Measurements from ENCODE around the gene CD69. TPM values are rescaled to one million over a fixed set of nuclear protein-coding genes. Genes with fewer than 3 reads are reported as not detected.
"Not testable (repeated sequence)": the region's sequence is repeated elsewhere in the genome, so short reads cannot be mapped to it uniquely, and the experiment has no call there.

The CD69 gene
- total and polyA plus RNA-seq, 2 donors (not counting 3 experiments of a cell fraction or from before 2014, with no cell fraction given): 0.49 to 4.4 TPM

GRCh38 chr12:9706086-9706685 lies 54.5 kb downstream of the CD69 start:
- CTCF ChIA-PET: interaction anchor here (1.0 to 1.7 kb wide), 5 partner anchors 9 to 70 kb away, joined by 3 to 5 read pairs (median 5); no protein-coding TSS in a partner anchor
- Histone ChIP-seq H3K36me3 (ENCODE audit: control insufficient read depth in 2 of 2, extremely low read depth in 1 of 2, insufficient read depth in 2 of 2, low read length in 2 of 2) (no peaks in the 10 kb centered on the region), H3K9me3 (replicated peaks; ENCODE audit: control insufficient read depth, insufficient read depth, low read length) (no peaks in the 10 kb centered on the region), H2AFZ (ENCODE audit: low read depth, low read length) (no peak overlapping the region), H3K79me2 (ENCODE audit: control insufficient read depth, insufficient read depth, low read length) (no peaks in the 10 kb centered on the region), H3K9ac (replicated peaks; ENCODE audit: extremely low read depth, insufficient read depth, low read length) (no peak overlapping the region), H3K4me3 (replicated peaks in 1 of 3; ENCODE audit: insufficient read depth in 1 of 3, low read depth in 1 of 3, low read length in 3 of 3) (no peak overlapping the region), H3K4me1 (ENCODE audit: control insufficient read depth, extremely low read depth, insufficient read depth, low read length) (no peaks in the 10 kb centered on the region), H3K27me3 (ENCODE audit: control insufficient read depth in 2 of 2, insufficient read depth in 2 of 2, low read length in 2 of 2) (no peaks in the 10 kb centered on the region), H3K4me2 (ENCODE audit: insufficient read depth, low read length) (no peak overlapping the region), H4K20me1 (replicated peaks; ENCODE audit: control insufficient read depth, extremely low read depth, insufficient read depth, low read length) (no peaks in the 10 kb centered on the region), H3K9me1 (replicated peaks; ENCODE audit: control insufficient read depth, extremely low read depth, insufficient read depth, low read length) (no peaks in the 10 kb centered on the region), H3K27ac (ENCODE audit: insufficient read depth, low read depth, low read length) (no peak overlapping the region)
- POLR2A ChIA-PET: no interaction called here
- TF ChIP-seq EZH2 (IDR thresholded peaks at IDR 0.05; ENCODE audit: borderline replicate concordance, low read depth, low read length, severe bottlenecking): no peak
- TF ChIP-seq, protein P1, sequence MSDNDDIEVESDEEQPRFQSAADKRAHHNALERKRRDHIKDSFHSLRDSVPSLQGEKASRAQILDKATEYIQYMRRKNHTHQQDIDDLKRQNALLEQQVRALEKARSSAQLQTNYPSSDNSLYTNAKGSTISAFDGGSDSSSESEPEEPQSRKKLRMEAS (IDR thresholded peaks at IDR 0.05; ENCODE audit: insufficient read depth, insufficient read length): no peak
- TF ChIP-seq MYC (IDR thresholded peaks at IDR 0.05; ENCODE audit: low read depth, low read length): no peak
- TF ChIP-seq POLR2AphosphoS5 (IDR thresholded peaks at IDR 0.05; ENCODE audit: insufficient read depth, low read depth, low read length): no peak
- TF ChIP-seq GATA2 (IDR thresholded peaks at IDR 0.05; ENCODE audit: insufficient read depth, insufficient read length, low read depth, low read length): no peak
- TF ChIP-seq CTCF (IDR thresholded peaks at IDR 0.05; ENCODE audit: extremely low read depth in 1 of 2, insufficient read depth in 1 of 2, low read depth in 1 of 2, low read length in 2 of 2): no peak
- TF ChIP-seq FOS (IDR thresholded peaks at IDR 0.05; ENCODE audit: borderline replicate concordance, insufficient read depth, low read length): no peak
- TF ChIP-seq POLR2A (IDR thresholded peaks at IDR 0.05; ENCODE audit: low read depth, low read length): no peak
- TF ChIP-seq JUN (IDR thresholded peaks at IDR 0.05; ENCODE audit: borderline replicate concordance, insufficient read depth, insufficient read length, low read depth): no peak
- BruUV-seq (replicated peaks): no TSS peak
- intact Hi-C loops (cut with micrococcal nuclease): loop anchor here (5.0 kb wide), 1 partner anchor 329 kb away; no protein-coding TSS in a partner anchor
- DNase-seq (ENCODE audit: low read depth, low spot score): no peak
- dilution Hi-C loops (cut with MboI; ENCODE audit: extremely low pct_ligation_motif_present, low sequenced_read_pairs): no loop called here
- FAIRE-seq: peak; percentile 53

- DNase-seq (ENCODE audit: low read depth, low spot score); intact Hi-C loops (cut with micrococcal nuclease); H3K27ac ChIP-seq (ENCODE audit: insufficient read depth, low read depth, low read length); H3K9ac ChIP-seq (replicated peaks; ENCODE audit: extremely low read depth, insufficient read depth, low read length); CTCF ChIA-PET; BruUV-seq (replicated peaks); H3K36me3 ChIP-seq (ENCODE audit: control insufficient read depth in 2 of 2, extremely low read depth in 1 of 2, insufficient read depth in 2 of 2, low read length in 2 of 2); H4K20me1 ChIP-seq (replicated peaks; ENCODE audit: control insufficient read depth, extremely low read depth, insufficient read depth, low read length); H2AFZ ChIP-seq (ENCODE audit: low read depth, low read length); H3K9me1 ChIP-seq (replicated peaks; ENCODE audit: control insufficient read depth, extremely low read depth, insufficient read depth, low read length); POLR2A ChIA-PET; H3K27me3 ChIP-seq (ENCODE audit: control insufficient read depth in 2 of 2, insufficient read depth in 2 of 2, low read length in 2 of 2); H3K79me2 ChIP-seq (ENCODE audit: control insufficient read depth, insufficient read depth, low read length); FAIRE-seq; H3K4me3 ChIP-seq (replicated peaks in 1 of 3; ENCODE audit: insufficient read depth in 1 of 3, low read depth in 1 of 3, low read length in 3 of 3); dilution Hi-C loops (cut with MboI; ENCODE audit: extremely low pct_ligation_motif_present, low sequenced_read_pairs); H3K4me2 ChIP-seq (ENCODE audit: insufficient read depth, low read length); H3K9me3 ChIP-seq (replicated peaks; ENCODE audit: control insufficient read depth, insufficient read depth, low read length): not testable (repeated sequence)
- peaks cover 12% of the 10 kb centered on the region for H3K4me1 ChIP-seq (ENCODE audit: control insufficient read depth, extremely low read depth, insufficient read depth, low read length)
These were observed 56.1 kb downstream of the CD69 start for GRCh38 chr12:9704561-9704960.

Data from endothelial cell of umbilical vein (primary cell).